GM12878 (cell line): ENCODE results near the gene IZUMO1R. TPM values are rescaled to one million over a fixed set of nuclear protein-coding genes. Genes with fewer than 3 reads are reported as not detected.

Experiments used
- ATAC-seq: fragments of 200-7000 bp; cut with Tn5 transposase; 3 replicates; pipeline ENCODE4 v1.9.1; 2020; ENCODE audit warnings: mild to moderate bottlenecking, moderate library complexity
- BruUV-seq: library from RNA; stranded (reverse); fragments of 400-500 nt; replicated peaks from 2 replicates; lab custom pipeline; 2021; lab: Mats Ljungman, UMichigan
- CTCF ChIA-PET: fragments of 300-600 bp; sonication (Branson Sonifier 250); formaldehyde crosslinking; extraction: SDS; loops from one replicate; lab custom pipeline; 2021; ENCODE audit warnings: inconsistent platforms; lab: Yijun Ruan, JAX
- POLR2A ChIA-PET: fragments of 350-600 bp; formaldehyde crosslinking; extraction: SDS; loops from one replicate; lab custom pipeline; 2021; ENCODE audit warnings: inconsistent platforms; lab: Charles Lee
- RAD21 ChIA-PET: fragments of 300-600 bp; sonication (Branson Sonifier 250); formaldehyde crosslinking; loops from one replicate; lab custom pipeline; 2023; ENCODE audit warnings: antibody characterized with exemption; ENCODE audit not compliant: unreplicated experiment; lab: Charles Lee
- SMC1A ChIA-PET: fragments of 300-600 bp; sonication (Branson Sonifier 250); formaldehyde crosslinking; loops from one replicate; lab custom pipeline; 2023; ENCODE audit not compliant: unreplicated experiment, uncharacterized antibody; lab: Charles Lee
- DNase-seq: peaks from one replicate; pipeline ENCODE4 v3.0.0-alpha.2; 2011; ENCODE audit warnings: low read depth, low spot score
- FAIRE-seq: peaks from 3 replicates; lab custom pipeline; 2011; peaks lifted over from hg19 to GRCh38; lab: Jason Lieb, UNC
- H2AFZ ChIP-seq: 2 replicates; pipeline ENCODE4 v1.6.0; 2011; ENCODE audit warnings: low read depth, low read length, control low read depth; ENCODE audit not compliant: control insufficient read depth
- H3K27ac ChIP-seq: 2 replicates; pipeline ENCODE4 v1.5.1; 2011; ENCODE audit warnings: control low read depth; ENCODE audit not compliant: control insufficient read depth, insufficient read depth
- H3K27me3 ChIP-seq, 2 experiments: replicated peaks in 1 of 2; 2 replicates each; pipeline versions ENCODE4 v1.6.0 to v1.6.1; 2011; ENCODE audit warnings: low read length in 1 of 2; ENCODE audit not compliant: control insufficient read depth in 2 of 2, insufficient read depth in 2 of 2
- H3K36me3 ChIP-seq, 2 experiments: 2 replicates each; pipeline ENCODE4 v1.5.1; 2011; ENCODE audit warnings: low read length in 1 of 2; ENCODE audit not compliant: control insufficient read depth in 2 of 2, insufficient read depth in 2 of 2
- H3K4me1 ChIP-seq: 2 replicates; pipeline ENCODE4 v1.6.1; 2011; ENCODE audit warnings: mild to moderate bottlenecking, low read length, moderate library complexity, mixed read lengths; ENCODE audit not compliant: control insufficient read depth, insufficient read depth
- H3K4me2 ChIP-seq: 2 replicates; pipeline ENCODE4 v1.6.0; 2011; ENCODE audit warnings: control low read depth; ENCODE audit not compliant: control insufficient read depth, insufficient read depth
- H3K4me3 ChIP-seq: fragments of 200-600 bp; sonication (generic); 2 replicates; pipeline ENCODE4 v1.5.1; 2016
- H3K79me2 ChIP-seq: 2 replicates; pipeline ENCODE4 v1.6.0; 2011; ENCODE audit warnings: low read length; ENCODE audit not compliant: control insufficient read depth, insufficient read depth
- H3K9ac ChIP-seq: 2 replicates; pipeline ENCODE4 v1.8.0; 2011; ENCODE audit warnings: low read length, control low read depth, mixed read lengths; ENCODE audit not compliant: control insufficient read depth, insufficient read depth
- H3K9me3 ChIP-seq: replicated peaks from 3 replicates; pipeline ENCODE4 v1.5.1; 2011; ENCODE audit warnings: mild to moderate bottlenecking, low read length; ENCODE audit not compliant: control insufficient read depth, insufficient read depth
- H4K20me1 ChIP-seq: 2 replicates; pipeline ENCODE4 v1.6.0; 2011; ENCODE audit not compliant: control insufficient read depth, insufficient read depth
- CBFB ChIP-seq: IDR thresholded peaks from 2 replicates; pipeline ENCODE4 v1.6.1; 2016; ENCODE audit warnings: antibody characterized with exemption, low read depth
- FOXK2 ChIP-seq: fragments of 450-650 bp; IDR thresholded peaks from 2 replicates; pipeline ENCODE4 v1.6.1; 2017; ENCODE audit warnings: mild to moderate bottlenecking, moderate library complexity
- IKZF2 ChIP-seq, 2 experiments: fragments of 450-650 bp; IDR thresholded peaks; 2 replicates each; pipeline ENCODE4 v1.6.1; 2017; ENCODE audit warnings: mild to moderate bottlenecking in 2 of 2, moderate library complexity in 2 of 2
- MEF2A ChIP-seq: IDR thresholded peaks from 2 replicates; pipeline ENCODE4 v1.6.1; 2011; ENCODE audit warnings: low read depth, mild to moderate bottlenecking, low read length, moderate library complexity; ENCODE audit not compliant: insufficient read depth
- MXI1 ChIP-seq: fragments of 150-350 bp; IDR thresholded peaks from 2 replicates; pipeline ENCODE4 v1.6.1; 2011; ENCODE audit warnings: low read depth, mild to moderate bottlenecking, inconsistent platforms, low read length, improper control_type of control experiment
- NBN ChIP-seq: fragments of 450-650 bp; IDR thresholded peaks from 2 replicates; pipeline ENCODE4 v1.6.1; 2016
- POLR2AphosphoS2 ChIP-seq: IDR thresholded peaks from 2 replicates; pipeline ENCODE4 v1.6.1; 2011; ENCODE audit warnings: low read depth, mild to moderate bottlenecking, low read length, improper control_type of control experiment, moderate library complexity
- ZNF274 ChIP-seq: IDR thresholded peaks from one replicate; pipeline ENCODE4 v1.8.0; 2011; ENCODE audit not compliant: insufficient read length, insufficient read depth
- WGBS: methylation state at CpG from one replicate; pipeline ENCODE4 v1.1.6; 2016; ENCODE audit warnings: low lambda C conversion rate; ENCODE audit not compliant: insufficient replicate concordance, insufficient coverage; ENCODE audit errors: missing lambda C conversion rate; 5-methylcytosine and 5-hydroxymethylcytosine counted together
- in situ Hi-C: fragments of 300-500 bp; cut with MboI; formaldehyde crosslinking; loops from 9 replicates; pipeline ENCODE4 v1.14.3; 2018; ENCODE audit warnings: mixed read lengths
- intact Hi-C: fragments of 100-400 bp; cut with micrococcal nuclease; formaldehyde crosslinking; loops from one replicate; pipeline ENCODE4 v1.14.2; 2022; ENCODE audit not compliant: unreplicated experiment
- polyA plus RNA-seq, 11 experiments: library from polyadenylated mRNA; depleted of rRNA in 4 of 11; unstranded in 6 of 11; stranded (reverse) in 5 of 11; fragments of >200 nt; fragmentation: Nextera tagmentation in 4 of 11; fragmentation: Illumina TruSeq in 1 of 11; extraction: Ambion mirVana in 4 of 11; extraction: Trizol in 1 of 11; gene quantifications; 1 replicate in 1 of 11; 2 replicates in 10 of 11; pipeline versions ENCODE4 v1.2.1 to v1.2.3, GENCODE V29; 2011 to 2016; ENCODE audit warnings: inconsistent platforms in 2 of 11, missing spikeins in 2 of 11, low read depth in 1 of 11
- total RNA-seq, 4 experiments: library from RNA; depleted of rRNA in 3 of 4; stranded (reverse); fragments of >200 nt in 3 of 4; fragmentation: Illumina TruSeq in 1 of 4; extraction: Trizol in 1 of 4; gene quantifications; 2 replicates each; pipeline versions ENCODE4 v1.2.1 to v1.2.3, GENCODE V29; 2013 to 2021
- TF ChIP-seq, protein P1 (sequence below): fragments of 450-650 bp; IDR thresholded peaks from 2 replicates; pipeline ENCODE4 v1.6.1; 2016; ENCODE audit warnings: mild to moderate bottlenecking, moderate library complexity, borderline replicate concordance

The IZUMO1R gene
- total and polyA plus RNA-seq, 10 of the 15 experiments (the other 5 are each of a cell fraction or from before 2014, with no cell fraction given) = not detected

DNA sequence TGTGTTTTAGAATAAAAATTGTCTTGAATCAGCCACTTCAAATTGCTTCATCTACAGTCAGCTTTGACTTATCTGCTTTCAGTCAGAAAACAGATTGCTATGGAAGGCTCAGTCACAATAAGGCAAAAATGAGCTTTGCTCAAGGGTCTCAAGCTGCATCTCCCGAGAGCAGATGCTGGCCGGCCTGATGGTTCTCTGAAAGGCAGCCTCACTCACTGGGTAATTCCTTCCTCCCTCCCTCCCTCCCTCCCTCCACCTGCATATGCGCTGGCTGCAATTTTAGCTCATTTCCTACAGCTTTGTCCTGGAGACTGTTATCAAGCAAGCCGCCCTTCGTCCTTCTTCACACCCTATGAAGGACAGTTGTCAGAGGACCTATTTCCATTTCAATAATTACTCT lies 1.6 kb upstream of the IZUMO1R start:
- DNase-seq (no peak), ATAC-seq (no peak), FAIRE-seq (no peak)
- ChIA-PET SMC1A (interaction anchor here (1.4 kb wide), 1 partner anchor 118 kb away, joined by 4 read pairs; no protein-coding TSS in a partner anchor), RAD21 (no interaction called here), POLR2A (no interaction called here), CTCF (interaction anchor here (0.8 to 3.6 kb wide), 3 partner anchors 21 to 119 kb away, joined by 5 to 11 read pairs (median 6); no protein-coding TSS in a partner anchor)
- no peak for TF ChIP-seq FOXK2
- no peak for TF ChIP-seq NBN
- TF ChIP-seq ZNF274 = no peak
- TF ChIP-seq, protein P1, sequence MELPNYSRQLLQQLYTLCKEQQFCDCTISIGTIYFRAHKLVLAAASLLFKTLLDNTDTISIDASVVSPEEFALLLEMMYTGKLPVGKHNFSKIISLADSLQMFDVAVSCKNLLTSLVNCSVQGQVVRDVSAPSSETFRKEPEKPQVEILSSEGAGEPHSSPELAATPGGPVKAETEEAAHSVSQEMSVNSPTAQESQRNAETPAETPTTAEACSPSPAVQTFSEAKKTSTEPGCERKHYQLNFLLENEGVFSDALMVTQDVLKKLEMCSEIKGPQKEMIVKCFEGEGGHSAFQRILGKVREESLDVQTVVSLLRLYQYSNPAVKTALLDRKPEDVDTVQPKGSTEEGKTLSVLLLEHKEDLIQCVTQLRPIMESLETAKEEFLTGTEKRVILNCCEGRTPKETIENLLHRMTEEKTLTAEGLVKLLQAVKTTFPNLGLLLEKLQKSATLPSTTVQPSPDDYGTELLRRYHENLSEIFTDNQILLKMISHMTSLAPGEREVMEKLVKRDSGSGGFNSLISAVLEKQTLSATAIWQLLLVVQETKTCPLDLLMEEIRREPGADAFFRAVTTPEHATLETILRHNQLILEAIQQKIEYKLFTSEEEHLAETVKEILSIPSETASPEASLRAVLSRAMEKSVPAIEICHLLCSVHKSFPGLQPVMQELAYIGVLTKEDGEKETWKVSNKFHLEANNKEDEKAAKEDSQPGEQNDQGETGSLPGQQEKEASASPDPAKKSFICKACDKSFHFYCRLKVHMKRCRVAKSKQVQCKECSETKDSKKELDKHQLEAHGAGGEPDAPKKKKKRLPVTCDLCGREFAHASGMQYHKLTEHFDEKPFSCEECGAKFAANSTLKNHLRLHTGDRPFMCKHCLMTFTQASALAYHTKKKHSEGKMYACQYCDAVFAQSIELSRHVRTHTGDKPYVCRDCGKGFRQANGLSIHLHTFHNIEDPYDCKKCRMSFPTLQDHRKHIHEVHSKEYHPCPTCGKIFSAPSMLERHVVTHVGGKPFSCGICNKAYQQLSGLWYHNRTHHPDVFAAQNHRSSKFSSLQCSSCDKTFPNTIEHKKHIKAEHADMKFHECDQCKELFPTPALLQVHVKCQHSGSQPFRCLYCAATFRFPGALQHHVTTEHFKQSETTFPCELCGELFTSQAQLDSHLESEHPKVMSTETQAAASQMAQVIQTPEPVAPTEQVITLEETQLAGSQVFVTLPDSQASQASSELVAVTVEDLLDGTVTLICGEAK = no peak
- no peak for TF ChIP-seq MEF2A
- no peak for TF ChIP-seq CBFB
- no peak for TF ChIP-seq POLR2AphosphoS2
- no peak for TF ChIP-seq IKZF2 (IDR thresholded peaks at IDR 0.05)
- no peak for TF ChIP-seq MXI1
- in situ Hi-C loops (no loop called here), intact Hi-C loops (no loop called here)
- no TSS peak for BruUV-seq
- Histone ChIP-seq H3K36me3 (no peaks in the 10 kb centered on the region), H3K4me1 (no peaks in the 10 kb centered on the region), H3K4me2 (no peak overlapping the region), H3K9me3 (no peaks in the 10 kb centered on the region), H3K27ac (no peak overlapping the region), H4K20me1 (no peaks in the 10 kb centered on the region), H2AFZ (no peak overlapping the region), H3K4me3 (no peak overlapping the region), H3K79me2 (no peaks in the 10 kb centered on the region), H3K9ac (no peak overlapping the region), H3K27me3 (peaks cover 0 to 4% of the 10 kb centered on the region in 2 experiments; a peak in 1 of 4 replicates)
- 50% methylated on average over 4 of the region's 5 CpGs for WGBS
